Measurements from ENCODE around the gene DGKI. TPM values are rescaled to one million over a fixed set of nuclear protein-coding genes. Genes with fewer than 3 reads are reported as not detected.

DGKI gene
- total and polyA plus RNA-seq, 2 of the 4 experiments (the other 2 are of a cell fraction), result 3.9 to 15.8 TPM

DNA sequence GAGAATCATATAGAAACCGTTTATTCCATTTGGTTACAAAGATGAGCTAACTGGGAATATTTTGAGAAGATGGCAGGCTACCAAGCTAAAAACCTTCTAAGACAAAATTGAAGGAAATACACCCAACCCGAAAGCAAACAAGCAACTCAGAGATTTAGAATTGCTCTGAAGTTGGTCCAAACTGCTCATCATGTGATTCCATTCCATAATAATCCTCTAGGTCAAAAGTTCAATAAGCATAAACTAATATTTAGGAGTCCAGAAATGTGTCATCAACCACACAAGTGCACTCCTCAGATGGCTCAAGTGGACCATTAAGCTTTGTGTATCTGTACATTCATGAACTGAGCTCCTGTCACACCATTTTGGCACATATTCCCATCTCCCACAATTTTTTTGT is 28.7 kb downstream of the DGKI start:
- no peak overlapping the region; the same call in 1 of the 2 replicates for H3K4me2 ChIP-seq (ENCODE audit: low read depth, low read length)
- DNase-seq (peak; percentile 67), ATAC-seq (ENCODE audit: low read depth) (peak; percentile 74)
- no peak overlapping the region for H2AK9ac ChIP-seq (replicated peaks; ENCODE audit: low read depth, low read length, poor library complexity)
- no peak overlapping the region for H3K4me3 ChIP-seq (ENCODE audit: insufficient read depth, low read depth, low read length)
- no peaks in the 10 kb centered on the region for H4K20me1 ChIP-seq (ENCODE audit: insufficient read depth, low read length)
- intact Hi-C loops (cut with micrococcal nuclease), result no loop called here
- H3K9ac ChIP-seq (ENCODE audit: low read depth, low read length), result no peak overlapping the region
- peaks cover 12% of the 10 kb centered on the region for H3K9me1 ChIP-seq (ENCODE audit: insufficient read depth, low read length)
- in situ Hi-C loops (cut with MboI; ENCODE audit: low sequenced_read_pairs), result no loop called here
- H2BK20ac ChIP-seq (ENCODE audit: low read depth, low read length), result no peak overlapping the region
- TF ChIP-seq RFX5 (IDR thresholded peaks at IDR 0.05; ENCODE audit: low read depth, low read length) (no peak), MXI1 (IDR thresholded peaks at IDR 0.05; ENCODE audit: borderline replicate concordance, low read depth, low read length) (no peak), POLR2A (IDR thresholded peaks at IDR 0.05; ENCODE audit: low read depth, low read length) (no peak), MAFK (IDR thresholded peaks at IDR 0.05; ENCODE audit: low read depth, low read length) (no peak), CEBPB (IDR thresholded peaks at IDR 0.05; ENCODE audit: low read depth, low read length) (no peak), RCOR1 (IDR thresholded peaks at IDR 0.05; ENCODE audit: insufficient replicate concordance, low read length) (no peak), FOS (IDR thresholded peaks at IDR 0.05; ENCODE audit: low read depth, low read length) (no peak)
- TF ChIP-seq, protein P1, sequence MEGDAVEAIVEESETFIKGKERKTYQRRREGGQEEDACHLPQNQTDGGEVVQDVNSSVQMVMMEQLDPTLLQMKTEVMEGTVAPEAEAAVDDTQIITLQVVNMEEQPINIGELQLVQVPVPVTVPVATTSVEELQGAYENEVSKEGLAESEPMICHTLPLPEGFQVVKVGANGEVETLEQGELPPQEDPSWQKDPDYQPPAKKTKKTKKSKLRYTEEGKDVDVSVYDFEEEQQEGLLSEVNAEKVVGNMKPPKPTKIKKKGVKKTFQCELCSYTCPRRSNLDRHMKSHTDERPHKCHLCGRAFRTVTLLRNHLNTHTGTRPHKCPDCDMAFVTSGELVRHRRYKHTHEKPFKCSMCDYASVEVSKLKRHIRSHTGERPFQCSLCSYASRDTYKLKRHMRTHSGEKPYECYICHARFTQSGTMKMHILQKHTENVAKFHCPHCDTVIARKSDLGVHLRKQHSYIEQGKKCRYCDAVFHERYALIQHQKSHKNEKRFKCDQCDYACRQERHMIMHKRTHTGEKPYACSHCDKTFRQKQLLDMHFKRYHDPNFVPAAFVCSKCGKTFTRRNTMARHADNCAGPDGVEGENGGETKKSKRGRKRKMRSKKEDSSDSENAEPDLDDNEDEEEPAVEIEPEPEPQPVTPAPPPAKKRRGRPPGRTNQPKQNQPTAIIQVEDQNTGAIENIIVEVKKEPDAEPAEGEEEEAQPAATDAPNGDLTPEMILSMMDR (conservative IDR thresholded peaks at IDR 0.05; ENCODE audit: low read depth, low read length), result no peak
- no CpG with 5 or more reads among the region's 2 CpGs for WGBS, 2 experiments (ENCODE audit: extremely low coverage in 2 of 2, insufficient read length in 1 of 2)
- H4K8ac ChIP-seq (ENCODE audit: low read depth in 2 of 2, low read length in 2 of 2), result no peak overlapping the region
- H3K4me1 ChIP-seq (ENCODE audit: control insufficient read depth, insufficient read depth, low read length), result peaks cover 11% of the 10 kb centered on the region
- no peak overlapping the region for H2BK120ac ChIP-seq (ENCODE audit: low read depth, low read length)
- H3K18ac ChIP-seq (ENCODE audit: low read depth, low read length), result no peak overlapping the region
- H2AFZ ChIP-seq (replicated peaks; ENCODE audit: low read length, poor library complexity), result no peak overlapping the region
- H3K27me3 ChIP-seq (ENCODE audit: control insufficient read depth, insufficient read depth, low read length), result no peaks in the 10 kb centered on the region
- H3K36me3 ChIP-seq (ENCODE audit: control insufficient read depth, insufficient read depth, low read length), result no peaks in the 10 kb centered on the region
- H3K14ac ChIP-seq (replicated peaks; ENCODE audit: low read depth, low read length), result no peak overlapping the region
- no peak overlapping the region for H3K56ac ChIP-seq (ENCODE audit: extremely low read depth, insufficient read depth, low read length)
- H2BK15ac ChIP-seq (ENCODE audit: low read depth, low read length), result no peak overlapping the region
- H3K9me3 ChIP-seq (ENCODE audit: control insufficient read depth, insufficient read depth, low read length), result no peaks in the 10 kb centered on the region
- H2BK5ac ChIP-seq (ENCODE audit: low read depth, low read length, poor library complexity, severe bottlenecking), result no peak overlapping the region
- CTCF ChIA-PET, result interaction anchor here (1.5 kb wide), 1 partner anchor 162 kb away, joined by 10 read pairs; no protein-coding TSS in a partner anchor
- no TSS peak for BruUV-seq (replicated peaks)
- dilution Hi-C loops (cut with HindIII; ENCODE audit: low sequenced_read_pairs, unreplicated experiment), result no loop called here
- POLR2A ChIA-PET (ENCODE audit: unreplicated experiment), result no interaction called here
- no peak overlapping the region for H3K23ac ChIP-seq (ENCODE audit: low read depth, low read length)
- no peak overlapping the region for H4K5ac ChIP-seq (ENCODE audit: low read depth, low read length)
- H3K79me1 ChIP-seq (ENCODE audit: low read depth in 1 of 2, low read length in 2 of 2), result peaks cover 2 to 3% of the 10 kb centered on the region in 2 experiments; a peak in 2 of 4 replicates
- H2AK5ac ChIP-seq (ENCODE audit: low read depth, low read length), result no peak overlapping the region
- H3K4ac ChIP-seq (ENCODE audit: low read depth, low read length), result no peak overlapping the region
- no peak overlapping the region for H4K91ac ChIP-seq (ENCODE audit: insufficient read depth, low read depth, low read length)
- no peak overlapping the region for H3K27ac ChIP-seq (ENCODE audit: insufficient read depth, low read length)
